NCI-H2107 treated with DMSO at 0.1 percent for 48 hours (cell line): ENCODE results near the gene TNIK.
"Not testable (repeated sequence)": the region's sequence is repeated elsewhere in the genome, so short reads cannot be mapped to it uniquely, and the experiment has no call there.

ENCODE experiments used
- DNase-seq: peaks from one replicate; lab custom pipeline; 2025; ENCODE audit not compliant: unreplicated experiment; lab: John Stamatoyannopoulos, UW

Gene TNIK

GRCh38 chr3:171366738-171367137 lies 93.5 kb downstream of the TNIK start:
- DNase-seq, result not testable (repeated sequence)

GRCh38 chr3:171366043-171366442 lies 94.2 kb downstream of the TNIK start:
- DNase-seq, result no peak

GRCh38 chr3:171365489-171365888 lies 94.7 kb downstream of the TNIK start:
- DNase-seq, result no peak

GRCh38 chr3:171364500-171364899 lies 95.7 kb downstream of the TNIK start:
- no peak for DNase-seq

- DNase-seq, result no peak
Observed at GRCh38 chr3:171363202-171363601, 97.0 kb downstream of the TNIK start.

- DNase-seq, result no peak
Observed at GRCh38 chr3:171362575-171362974, 97.6 kb downstream of the TNIK start.

- DNase-seq, result no peak
Observed at GRCh38 chr3:171358881-171359198, 101.4 kb downstream of the TNIK start.

- no peak for DNase-seq
Observed at GRCh38 chr3:171358181-171358880, 101.9 kb downstream of the TNIK start.

GRCh38 chr3:171357721-171358120 lies 102.5 kb downstream of the TNIK start:
- DNase-seq, result no peak

GRCh38 chr3:171356251-171356650 lies 104.0 kb downstream of the TNIK start:
- DNase-seq, result no peak

GRCh38 chr3:171354706-171355582 lies 105.3 kb downstream of the TNIK start:
- DNase-seq, result no peak

- no peak for DNase-seq
Observed at GRCh38 chr3:171354049-171354705, 106.0 kb downstream of the TNIK start.

- DNase-seq, result no peak
Observed at GRCh38 chr3:171353423-171353822, 106.8 kb downstream of the TNIK start.

- no peak for DNase-seq
Observed at GRCh38 chr3:171352387-171352935, 107.7 kb downstream of the TNIK start.

- DNase-seq, result peak; percentile 58
Observed at GRCh38 chr3:171351676-171352075, 108.5 kb downstream of the TNIK start.

GRCh38 chr3:171350364-171350763 lies 109.8 kb downstream of the TNIK start:
- DNase-seq, result no peak

GRCh38 chr3:171349392-171349791 lies 110.8 kb downstream of the TNIK start:
- no peak for DNase-seq

GRCh38 chr3:171348121-171348520 lies 112.1 kb downstream of the TNIK start:
- DNase-seq, result no peak

GRCh38 chr3:171347301-171348039 lies 112.7 kb downstream of the TNIK start:
- peak; percentile 33 for DNase-seq

GRCh38 chr3:171346582-171347300 lies 113.5 kb downstream of the TNIK start:
- DNase-seq, result no peak
